Osteoblast (primary cell): ENCODE results near the gene PCCA. TPM values are rescaled to one million over a fixed set of nuclear protein-coding genes. Genes with fewer than 3 reads are reported as not detected.

Experiments used
- DNase-seq: peaks from one replicate; pipeline ENCODE4 v3.0.0; 2011; ENCODE audit warnings: low spot score, mixed read lengths; ENCODE audit not compliant: insufficient read length; ENCODE audit errors: missing footprints
- H2AFZ ChIP-seq: 2 replicates; pipeline ENCODE4 v1.6.0; 2011; ENCODE audit warnings: mild to moderate bottlenecking, low read length
- H3K27ac ChIP-seq: 2 replicates; pipeline ENCODE4 v1.5.1; 2011; ENCODE audit warnings: mild to moderate bottlenecking, low read depth, low read length, moderate library complexity
- H3K27me3 ChIP-seq: 2 replicates; pipeline ENCODE4 v1.6.0; 2012; ENCODE audit warnings: mild to moderate bottlenecking, control low read depth, inconsistent platforms, low read length, moderate library complexity; ENCODE audit not compliant: insufficient read depth
- H3K36me3 ChIP-seq: 2 replicates; pipeline ENCODE4 v1.5.1; 2011; ENCODE audit warnings: mild to moderate bottlenecking, low read length, control low read depth, moderate library complexity; ENCODE audit not compliant: insufficient read depth
- H3K4me1 ChIP-seq: 2 replicates; pipeline ENCODE4 v1.5.1; 2011; ENCODE audit warnings: mild to moderate bottlenecking, low read length, control low read depth, moderate library complexity; ENCODE audit not compliant: insufficient read depth
- H3K4me2 ChIP-seq: 2 replicates; pipeline ENCODE4 v1.6.0; 2011; ENCODE audit warnings: mild to moderate bottlenecking, low read length; ENCODE audit not compliant: insufficient read depth
- H3K4me3 ChIP-seq: fragments of 200-600 bp; sonication (generic); 3 replicates; pipeline ENCODE4 v1.5.1; 2012; ENCODE audit warnings: mild to moderate bottlenecking, low read length, inconsistent platforms; ENCODE audit not compliant: insufficient read depth
- H3K79me2 ChIP-seq: 2 replicates; pipeline ENCODE4 v1.6.0; 2012; ENCODE audit warnings: mild to moderate bottlenecking, low read length, control low read depth, inconsistent platforms; ENCODE audit not compliant: insufficient read depth
- H3K9me3 ChIP-seq: 2 replicates; pipeline ENCODE4 v1.5.1; 2011; ENCODE audit warnings: low read depth, low read length, control low read depth
- H4K20me1 ChIP-seq: 2 replicates; pipeline ENCODE4 v1.6.0; 2012; ENCODE audit warnings: mild to moderate bottlenecking, low read length, control low read depth; ENCODE audit not compliant: insufficient read depth
- total RNA-seq: library from RNA; depleted of rRNA; stranded (reverse); fragments of >200 nt; gene quantifications from 2 replicates; pipeline ENCODE4 v1.2.3, GENCODE V29; 2012
- TF ChIP-seq, protein P1 (sequence below): IDR thresholded peaks from 2 replicates; pipeline ENCODE4 v1.5.1; 2011; ENCODE audit warnings: mild to moderate bottlenecking, low read depth, low read length, moderate library complexity; ENCODE audit errors: extremely low read depth

The PCCA gene
- total RNA-seq, 1 donor = 40.5 TPM

DNA sequence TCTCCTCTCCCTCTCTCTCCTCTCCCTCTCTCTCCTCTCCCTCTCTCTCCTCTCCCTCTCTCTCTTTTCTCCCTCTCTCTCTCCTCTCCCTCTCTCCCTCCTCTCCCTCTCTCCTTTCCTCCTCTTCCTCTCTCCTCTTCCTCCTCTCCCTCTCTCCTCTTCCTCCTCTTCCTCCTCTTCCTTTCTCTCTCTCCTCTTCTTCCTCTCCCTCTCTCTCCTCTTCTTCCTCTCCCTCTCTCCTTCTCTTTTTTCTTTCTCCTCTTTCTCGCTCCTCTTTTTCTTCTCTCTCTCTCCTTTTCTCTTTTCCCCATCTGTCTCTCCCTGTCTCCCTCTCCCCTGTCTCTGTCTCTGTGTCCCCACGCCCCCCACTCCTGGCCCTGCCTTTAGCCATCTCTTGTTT is 363.0 kb downstream of the PCCA start:
- no peak overlapping the region for H3K4me2 ChIP-seq
- H3K4me3 ChIP-seq = no peak overlapping the region
- TF ChIP-seq, protein P1, sequence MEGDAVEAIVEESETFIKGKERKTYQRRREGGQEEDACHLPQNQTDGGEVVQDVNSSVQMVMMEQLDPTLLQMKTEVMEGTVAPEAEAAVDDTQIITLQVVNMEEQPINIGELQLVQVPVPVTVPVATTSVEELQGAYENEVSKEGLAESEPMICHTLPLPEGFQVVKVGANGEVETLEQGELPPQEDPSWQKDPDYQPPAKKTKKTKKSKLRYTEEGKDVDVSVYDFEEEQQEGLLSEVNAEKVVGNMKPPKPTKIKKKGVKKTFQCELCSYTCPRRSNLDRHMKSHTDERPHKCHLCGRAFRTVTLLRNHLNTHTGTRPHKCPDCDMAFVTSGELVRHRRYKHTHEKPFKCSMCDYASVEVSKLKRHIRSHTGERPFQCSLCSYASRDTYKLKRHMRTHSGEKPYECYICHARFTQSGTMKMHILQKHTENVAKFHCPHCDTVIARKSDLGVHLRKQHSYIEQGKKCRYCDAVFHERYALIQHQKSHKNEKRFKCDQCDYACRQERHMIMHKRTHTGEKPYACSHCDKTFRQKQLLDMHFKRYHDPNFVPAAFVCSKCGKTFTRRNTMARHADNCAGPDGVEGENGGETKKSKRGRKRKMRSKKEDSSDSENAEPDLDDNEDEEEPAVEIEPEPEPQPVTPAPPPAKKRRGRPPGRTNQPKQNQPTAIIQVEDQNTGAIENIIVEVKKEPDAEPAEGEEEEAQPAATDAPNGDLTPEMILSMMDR = no peak
- H3K4me1 ChIP-seq = no peaks in the 10 kb centered on the region
- H2AFZ ChIP-seq = no peak overlapping the region
- no peak for DNase-seq
- H3K79me2 ChIP-seq = no peaks in the 10 kb centered on the region
- no peaks in the 10 kb centered on the region for H4K20me1 ChIP-seq
- H3K27me3 ChIP-seq = no peaks in the 10 kb centered on the region
- H3K9me3 ChIP-seq = no peaks in the 10 kb centered on the region
- H3K36me3 ChIP-seq = no peaks in the 10 kb centered on the region
- H3K27ac ChIP-seq = no peak overlapping the region

DNA sequence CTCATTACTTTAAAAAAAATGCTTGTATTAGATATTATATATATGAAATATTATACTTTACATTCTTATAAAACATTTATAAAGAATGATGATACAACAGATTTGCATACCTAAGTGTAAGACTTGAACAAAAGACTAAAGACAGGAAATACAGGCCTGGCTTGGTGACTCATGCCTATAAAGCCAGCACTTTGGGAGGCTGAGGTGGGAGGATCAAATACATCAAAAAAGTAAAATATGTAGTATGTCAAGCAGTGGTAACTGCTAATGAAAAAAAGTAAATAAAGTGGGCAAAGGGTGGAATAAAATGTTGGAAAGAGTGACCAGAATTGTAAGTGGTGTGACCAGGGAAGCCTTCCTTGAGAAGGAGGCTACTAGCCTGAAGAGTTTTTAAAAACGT is 366.0 kb downstream of the PCCA start:
- Histone ChIP-seq H3K4me3 (no peak overlapping the region), H3K9me3 (no peaks in the 10 kb centered on the region), H3K4me1 (no peaks in the 10 kb centered on the region), H3K4me2 (no peak overlapping the region), H3K27me3 (no peaks in the 10 kb centered on the region), H4K20me1 (no peaks in the 10 kb centered on the region), H3K79me2 (no peaks in the 10 kb centered on the region), H3K36me3 (no peaks in the 10 kb centered on the region), H2AFZ (no peak overlapping the region), H3K27ac (no peak overlapping the region)
- no peak for DNase-seq
- TF ChIP-seq, protein P1 = no peak

DNA sequence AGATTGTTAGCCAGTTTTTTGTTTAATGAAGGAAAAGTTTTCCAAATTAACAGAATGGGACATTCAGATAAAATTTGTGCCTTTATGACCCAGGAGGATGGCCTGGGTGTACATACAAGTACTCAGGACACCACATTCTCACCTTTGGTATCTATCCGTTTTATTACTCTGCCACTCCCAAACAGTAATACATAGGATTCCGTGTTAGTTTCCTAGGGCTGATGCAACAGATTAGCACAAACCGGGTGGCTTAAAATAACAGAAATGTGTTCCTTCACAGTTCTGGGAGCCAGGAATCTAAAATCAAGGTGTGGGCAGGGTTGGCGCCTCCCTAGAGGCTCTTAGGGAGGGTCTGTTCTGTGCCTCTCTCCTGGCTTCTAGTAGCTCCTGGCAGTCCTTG is 369.8 kb downstream of the PCCA start:
- no peaks in the 10 kb centered on the region for H3K27me3 ChIP-seq
- H3K79me2 ChIP-seq = no peaks in the 10 kb centered on the region
- no peak overlapping the region for H3K4me2 ChIP-seq
- no peak overlapping the region for H3K27ac ChIP-seq
- H3K9me3 ChIP-seq = no peaks in the 10 kb centered on the region
- DNase-seq = no peak
- TF ChIP-seq, protein P1 = no peak
- H3K36me3 ChIP-seq = no peaks in the 10 kb centered on the region
- H3K4me1 ChIP-seq = no peaks in the 10 kb centered on the region
- H2AFZ ChIP-seq = no peak overlapping the region
- H3K4me3 ChIP-seq = no peak overlapping the region
- no peaks in the 10 kb centered on the region for H4K20me1 ChIP-seq

DNA sequence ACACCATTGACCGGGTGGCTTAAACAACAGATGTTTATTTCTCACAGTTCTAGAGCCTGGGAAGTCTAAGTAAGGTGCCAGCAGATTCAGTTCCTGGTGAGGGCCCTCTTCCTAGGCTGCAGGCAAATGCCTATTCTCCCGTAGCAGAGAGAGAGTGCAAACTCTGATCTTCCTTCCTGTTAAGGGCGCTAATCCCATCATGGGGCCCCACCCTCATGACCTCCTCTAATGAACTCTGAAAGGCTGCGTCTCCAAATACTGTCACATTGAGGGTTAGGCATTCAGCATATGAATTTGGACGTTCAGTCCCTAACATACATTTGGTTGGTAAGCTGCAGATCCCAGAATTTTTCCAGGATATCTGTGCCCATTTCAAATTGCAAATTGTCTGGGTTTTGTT is 370.9 kb downstream of the PCCA start:
- Histone ChIP-seq H3K4me2 (no peak overlapping the region), H2AFZ (no peak overlapping the region), H3K79me2 (no peaks in the 10 kb centered on the region), H3K36me3 (no peaks in the 10 kb centered on the region), H3K4me3 (no peak overlapping the region), H3K9me3 (no peaks in the 10 kb centered on the region), H4K20me1 (no peaks in the 10 kb centered on the region), H3K4me1 (no peaks in the 10 kb centered on the region), H3K27me3 (no peaks in the 10 kb centered on the region), H3K27ac (no peak overlapping the region)
- TF ChIP-seq, protein P1 = no peak
- DNase-seq = no peak
